ENCODE results near the gene PICALM.
"Not testable (repeated sequence)": the region's sequence is repeated elsewhere in the genome, so short reads cannot be mapped to it uniquely, and the experiment has no call there.

The PICALM gene

DNA sequence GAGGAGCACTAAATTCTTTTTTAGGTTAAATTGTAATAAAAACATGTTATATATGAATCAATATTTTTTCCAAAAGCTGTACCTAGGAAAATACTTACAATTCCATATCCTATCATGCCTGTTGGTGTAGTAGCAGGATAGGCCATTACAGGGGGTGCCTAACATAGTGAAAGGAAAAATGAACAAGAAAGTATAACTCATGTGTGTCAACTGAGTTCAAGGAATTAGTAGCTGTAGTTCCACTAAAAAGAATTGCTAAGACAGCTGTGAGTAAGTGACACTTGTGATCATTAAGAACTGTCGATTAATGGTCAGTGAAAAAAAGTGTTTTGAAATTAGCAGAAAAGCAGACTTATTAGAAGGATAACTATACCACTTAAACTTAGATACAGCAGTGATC, 92.4 kb downstream of the PICALM start:
- DNase-seq, result no peak

DNA sequence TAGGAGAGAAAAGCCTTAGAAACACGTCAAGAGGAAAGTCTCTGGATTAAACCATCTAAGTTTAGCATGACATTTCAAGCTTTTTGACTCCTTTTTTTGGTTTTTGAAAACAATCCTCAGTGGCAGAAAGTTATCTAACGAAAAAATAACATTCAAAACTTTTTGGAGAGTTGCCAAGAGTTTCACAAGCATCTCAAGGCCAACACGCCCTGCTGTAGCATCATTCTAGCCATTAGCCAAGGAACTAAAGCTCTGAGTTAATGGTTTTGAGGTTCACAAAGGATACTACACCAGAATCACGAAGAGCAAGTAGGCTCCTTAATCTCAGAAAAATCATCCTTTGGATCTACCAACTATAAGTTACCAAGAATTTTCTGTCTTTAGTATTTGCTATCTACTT, 94.8 kb downstream of the PICALM start:
- DNase-seq, result no peak

DNA sequence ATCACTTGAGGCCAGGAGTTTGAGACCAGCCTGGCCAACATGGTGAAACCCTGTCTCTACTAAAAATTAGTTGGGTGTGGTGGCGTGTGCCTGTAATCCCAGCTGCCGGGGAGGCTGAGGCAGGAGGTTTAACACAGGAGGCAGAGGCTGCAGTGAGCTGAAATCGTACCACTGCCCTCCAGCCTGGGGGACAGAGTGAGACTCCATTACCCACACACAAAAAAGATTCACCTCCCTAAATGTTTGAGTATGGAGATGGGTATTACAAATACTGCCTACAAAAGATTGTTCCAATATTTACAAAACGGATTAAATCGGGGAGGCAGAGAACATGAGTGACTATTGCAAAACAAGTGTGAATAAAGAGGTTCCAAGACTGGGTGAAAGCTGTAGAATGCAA, 98.3 kb downstream of the PICALM start:
- DNase-seq, result no peak

DNA sequence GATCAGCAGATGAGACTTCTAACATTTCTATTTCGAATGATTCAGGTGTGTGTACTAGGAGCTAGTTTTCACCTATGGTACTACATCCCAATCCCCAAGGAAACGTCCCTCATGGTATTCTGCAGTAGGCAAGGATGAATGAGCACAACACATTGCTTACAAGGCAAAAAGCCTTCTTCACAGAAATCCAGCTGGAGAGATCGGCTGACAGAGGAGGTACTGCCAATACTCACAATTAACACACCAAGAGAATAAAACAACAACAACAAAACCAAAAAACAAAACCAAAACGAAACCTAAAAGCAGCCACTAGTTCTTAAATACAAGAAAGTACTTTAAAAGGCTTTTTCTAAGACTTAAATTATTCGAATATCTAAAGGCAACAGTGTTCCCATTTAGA, 101.4 kb downstream of the PICALM start:
- DNase-seq, result no peak

DNA sequence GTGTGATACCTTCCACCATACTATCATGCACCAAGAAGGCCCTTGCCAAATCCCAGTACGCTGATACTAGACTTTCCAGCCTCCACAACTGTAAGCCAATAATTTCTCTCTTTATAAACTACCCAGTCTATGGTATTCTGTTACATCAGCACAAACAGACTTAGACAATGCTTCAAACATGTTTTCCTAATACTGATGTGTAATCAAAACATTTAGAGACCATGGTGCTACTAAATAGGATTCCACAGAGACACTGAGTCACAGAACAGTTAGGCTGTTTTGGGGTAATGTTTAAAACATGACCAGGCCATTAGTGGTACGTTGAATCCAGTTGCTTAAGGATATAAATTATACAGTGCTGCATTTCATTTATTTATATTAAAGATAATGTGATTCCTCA, 103.7 kb downstream of the PICALM start:
- no peak for DNase-seq

DNA sequence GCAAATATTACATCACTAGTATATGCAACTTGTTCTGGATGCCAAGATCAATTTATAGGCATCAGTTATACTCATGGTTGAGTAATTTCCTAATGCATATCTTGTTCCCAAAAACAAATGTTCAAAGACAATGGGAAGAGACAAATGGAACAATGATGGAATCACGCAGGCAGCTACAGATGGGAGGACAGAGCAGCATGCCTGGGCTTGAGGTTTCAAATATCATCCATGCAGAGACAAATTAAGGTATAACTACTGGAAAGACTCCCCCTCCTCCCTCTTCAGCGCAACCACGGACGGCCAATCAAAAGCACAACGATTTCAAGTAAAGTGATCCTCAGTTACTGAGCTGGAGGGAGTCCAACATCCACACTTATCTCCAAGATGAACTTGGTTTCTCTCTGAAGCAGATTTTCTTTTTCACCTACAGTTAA, 106.9 kb downstream of the PICALM start:
- DNase-seq, result no peak

DNA sequence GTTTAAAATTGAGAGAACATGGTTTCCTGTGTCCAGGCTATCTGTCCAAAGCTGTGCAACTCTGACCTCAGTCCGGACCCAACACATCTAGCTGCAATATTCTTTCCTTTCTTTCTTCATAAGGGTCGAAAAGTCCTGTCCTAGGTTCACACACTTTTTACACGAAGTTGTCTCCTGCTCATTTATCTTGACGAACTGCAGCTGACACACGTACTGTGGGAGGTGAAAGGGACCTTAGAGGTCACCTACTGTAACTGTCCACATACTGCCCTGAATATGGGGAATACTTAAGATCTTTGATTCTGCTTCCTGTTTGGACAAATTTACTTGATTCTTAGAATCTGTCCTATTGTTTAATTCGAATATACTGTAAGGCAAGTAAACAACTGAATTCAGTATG, 107.8 kb downstream of the PICALM start:
- DNase-seq, result no peak

DNA sequence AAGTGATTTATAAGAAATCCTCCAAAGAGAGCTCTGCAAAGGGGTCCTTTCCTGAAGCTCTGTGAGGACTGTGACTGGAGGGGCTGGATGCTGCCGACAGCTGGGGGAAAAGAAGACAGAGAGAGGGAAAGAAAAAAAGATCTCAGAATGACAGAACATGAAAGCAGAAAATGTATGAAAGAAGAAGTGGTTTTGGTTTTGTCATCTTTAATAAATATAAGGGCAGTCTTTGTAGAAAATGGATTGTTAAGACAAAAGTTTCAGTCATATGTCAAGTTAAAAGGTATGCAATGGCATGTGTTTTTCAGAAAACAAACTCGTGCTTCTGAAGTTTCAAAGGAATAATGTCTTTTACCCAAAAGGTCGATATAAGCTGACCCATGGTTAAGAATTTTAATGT, 108.2 kb downstream of the PICALM start:
- DNase-seq, result no peak

DNA sequence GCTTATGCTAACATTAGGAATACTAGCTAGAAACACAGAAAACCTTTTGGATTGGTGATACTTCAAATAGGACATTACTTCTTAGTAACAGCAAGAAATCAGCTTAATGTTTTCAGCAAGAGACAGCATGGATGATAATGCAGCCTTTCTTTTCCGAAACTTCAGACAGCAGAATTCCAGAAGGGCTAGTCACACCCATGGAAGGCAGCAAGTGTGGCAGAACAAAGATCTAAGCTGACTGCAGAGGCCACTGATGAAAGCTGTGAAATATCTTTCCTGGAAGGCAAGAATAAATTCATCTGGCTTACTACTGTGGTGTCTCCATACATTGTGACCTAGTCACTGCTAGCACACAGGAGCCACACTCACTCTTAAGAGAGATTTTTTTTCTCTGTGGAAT, 113.4 kb downstream of the PICALM start:
- no peak for DNase-seq

DNA sequence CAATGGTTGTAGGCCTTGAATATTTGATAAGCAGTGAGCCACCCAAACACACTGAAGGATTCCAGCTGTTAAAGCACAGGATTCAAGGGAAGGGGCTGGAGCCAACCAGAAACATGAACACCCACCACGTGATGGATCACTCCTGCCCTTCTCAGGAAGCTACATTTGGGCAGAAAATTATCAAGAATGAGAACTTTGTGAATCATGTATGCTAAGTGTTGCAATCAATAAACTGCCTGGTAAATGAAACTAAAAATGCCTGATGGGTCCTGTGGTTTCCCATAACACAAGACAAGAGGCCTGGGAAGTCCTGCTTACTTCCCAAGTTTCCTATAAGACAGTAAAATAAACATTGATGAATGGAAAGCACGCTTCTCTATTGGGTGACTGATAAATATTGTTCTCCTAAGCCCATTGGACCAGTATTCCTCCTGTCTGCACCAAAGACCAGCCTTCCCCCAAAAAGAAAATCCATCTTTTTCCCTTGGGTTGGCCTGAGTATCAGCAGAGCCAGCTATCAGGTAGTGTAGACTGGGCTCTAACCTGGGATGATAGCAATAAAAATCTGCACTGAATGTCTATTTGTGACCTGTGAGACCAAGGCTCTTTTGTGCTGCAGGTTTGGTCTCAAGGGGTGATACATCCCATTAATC, 115.3 kb downstream of the PICALM start:
- no peak for DNase-seq

DNA sequence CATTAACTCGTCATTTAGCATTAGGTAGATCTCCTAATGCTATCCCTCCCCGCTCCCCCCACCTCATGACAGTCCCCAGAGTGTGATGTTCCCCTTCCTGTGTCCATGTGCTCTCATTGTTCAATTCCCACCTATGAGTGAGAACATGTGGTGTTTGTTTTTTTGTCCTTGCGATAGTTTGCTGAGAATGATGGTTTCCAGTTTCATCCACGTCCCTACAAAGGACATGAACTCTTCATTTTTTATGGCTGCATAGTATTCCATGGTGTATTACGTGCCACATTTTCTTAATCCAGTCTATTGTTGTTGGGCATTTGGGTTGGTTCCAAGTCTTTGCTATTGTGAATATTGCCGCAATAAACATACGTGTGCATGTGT, 116.8 kb downstream of the PICALM start:
- not testable (repeated sequence) for DNase-seq

DNA sequence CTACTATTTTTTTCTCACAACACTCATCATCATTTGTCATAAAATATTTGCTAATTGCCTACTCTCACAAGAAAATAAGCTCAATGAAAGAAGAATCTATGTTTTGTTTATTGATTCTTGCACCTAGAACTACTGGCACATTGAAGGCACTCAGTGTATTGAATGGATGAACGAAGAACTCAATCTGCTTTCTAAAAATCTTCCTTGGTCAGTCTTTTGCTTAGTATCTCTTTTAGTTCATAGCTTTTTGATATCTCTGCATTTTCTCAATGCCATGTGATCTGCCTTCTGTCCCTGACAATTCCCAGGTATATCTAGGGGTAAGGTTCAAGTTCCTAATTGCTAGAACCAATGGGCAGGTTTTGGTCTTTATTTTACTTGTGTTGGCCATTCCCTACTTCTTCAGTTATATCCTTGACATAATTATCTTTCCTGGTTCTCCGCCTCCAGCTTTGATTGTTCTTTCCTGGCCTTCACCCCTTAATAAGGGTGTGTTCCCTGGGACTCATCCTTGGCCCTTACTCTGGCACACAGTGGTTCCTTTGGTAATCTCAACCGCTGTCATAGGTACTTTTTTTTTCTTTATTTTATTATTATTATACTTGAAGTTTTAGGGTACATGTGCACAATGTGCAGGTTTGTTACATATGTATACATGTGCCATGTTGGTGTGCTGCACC, 117.3 kb downstream of the PICALM start:
- no peak for DNase-seq

DNA sequence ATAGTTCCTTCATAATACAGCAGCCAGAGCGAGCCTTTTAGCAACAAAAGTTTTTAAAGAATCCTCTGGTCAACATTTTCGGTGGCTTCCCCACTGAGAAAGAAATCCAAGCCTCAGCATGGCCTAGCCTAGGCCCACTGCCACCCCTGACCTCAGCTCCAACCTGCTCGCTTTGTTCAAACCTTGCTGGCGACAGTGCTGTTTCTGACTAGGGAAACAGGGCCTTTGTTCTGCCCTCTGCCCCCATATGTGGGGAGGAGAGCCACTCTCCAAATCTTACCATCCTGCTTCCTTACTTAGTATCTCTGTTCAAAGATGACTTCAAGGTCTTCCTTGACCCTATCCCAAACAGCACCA, 117.9 kb downstream of the PICALM start:
- no peak for DNase-seq

DNA sequence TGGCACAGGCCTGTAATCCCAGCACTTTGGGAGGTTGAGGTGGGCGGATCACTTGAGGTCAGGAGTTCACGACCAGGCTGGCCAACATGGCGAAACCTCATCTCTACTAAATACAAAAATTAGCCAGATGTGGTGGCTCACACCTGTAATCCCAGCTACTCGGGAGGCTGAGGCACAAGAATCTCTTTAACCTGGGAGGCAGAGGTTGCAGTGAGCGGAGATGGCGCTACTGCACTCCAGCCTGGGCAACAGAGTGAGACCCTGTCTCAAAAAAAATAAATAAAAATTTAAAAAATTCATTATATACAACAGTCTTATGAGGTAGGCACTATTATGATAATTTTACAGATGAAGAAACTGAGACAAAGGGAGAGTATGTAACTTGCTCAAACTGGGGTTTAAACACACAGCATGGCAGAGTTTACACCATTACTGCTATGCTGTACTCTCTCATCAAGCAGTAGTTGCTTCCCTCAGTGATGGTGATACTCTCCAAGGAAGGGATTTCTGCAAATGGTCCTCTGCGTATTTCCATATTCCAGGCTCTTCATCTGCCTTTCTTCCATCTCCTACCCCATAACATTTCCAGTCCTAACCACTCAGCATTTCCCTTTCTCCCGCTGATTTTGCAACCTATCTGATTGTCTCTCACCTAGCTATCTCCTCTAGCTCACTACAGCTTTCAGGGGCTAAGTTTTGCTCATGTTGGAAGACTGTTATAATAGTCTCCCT, 118.4 kb downstream of the PICALM start:
- DNase-seq, result no peak

DNA sequence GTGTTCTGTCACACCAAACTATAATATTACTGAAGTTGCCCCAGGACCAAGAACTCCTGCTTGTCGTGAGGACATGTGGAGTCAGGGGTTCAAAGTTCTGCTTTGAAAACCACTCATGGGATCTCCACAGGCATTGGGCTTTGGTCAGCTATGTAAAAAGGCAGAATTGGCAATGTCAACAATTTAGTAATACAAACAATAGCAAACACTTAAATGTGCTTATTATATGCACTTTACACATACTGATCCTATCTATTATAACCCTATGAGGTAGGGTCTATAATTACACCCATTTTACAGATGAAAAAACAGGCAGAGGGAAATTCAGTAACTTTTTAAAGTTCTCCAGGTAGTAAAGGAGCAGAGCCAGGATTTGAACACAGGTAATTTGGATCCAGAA, 119.1 kb downstream of the PICALM start:
- no peak for DNase-seq

DNA sequence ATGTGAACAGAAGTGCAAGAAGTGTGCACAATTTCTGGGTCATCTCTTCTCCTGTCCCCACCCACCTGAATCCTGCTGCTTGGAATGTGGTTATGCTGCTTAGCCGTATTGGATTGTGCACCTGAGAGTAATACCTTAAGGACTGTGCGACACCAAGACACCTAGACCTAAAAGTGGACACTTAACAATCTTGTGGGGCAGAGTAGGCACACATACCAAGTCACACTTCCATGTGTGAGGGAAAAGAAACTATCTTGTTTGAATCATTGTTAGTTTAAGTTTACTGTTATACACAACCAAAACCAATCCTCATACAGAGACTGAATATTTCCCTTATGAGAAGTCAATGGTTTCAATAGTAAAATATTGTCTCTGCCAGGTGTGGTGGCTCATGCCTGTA, 120.0 kb downstream of the PICALM start:
- no peak for DNase-seq

DNA sequence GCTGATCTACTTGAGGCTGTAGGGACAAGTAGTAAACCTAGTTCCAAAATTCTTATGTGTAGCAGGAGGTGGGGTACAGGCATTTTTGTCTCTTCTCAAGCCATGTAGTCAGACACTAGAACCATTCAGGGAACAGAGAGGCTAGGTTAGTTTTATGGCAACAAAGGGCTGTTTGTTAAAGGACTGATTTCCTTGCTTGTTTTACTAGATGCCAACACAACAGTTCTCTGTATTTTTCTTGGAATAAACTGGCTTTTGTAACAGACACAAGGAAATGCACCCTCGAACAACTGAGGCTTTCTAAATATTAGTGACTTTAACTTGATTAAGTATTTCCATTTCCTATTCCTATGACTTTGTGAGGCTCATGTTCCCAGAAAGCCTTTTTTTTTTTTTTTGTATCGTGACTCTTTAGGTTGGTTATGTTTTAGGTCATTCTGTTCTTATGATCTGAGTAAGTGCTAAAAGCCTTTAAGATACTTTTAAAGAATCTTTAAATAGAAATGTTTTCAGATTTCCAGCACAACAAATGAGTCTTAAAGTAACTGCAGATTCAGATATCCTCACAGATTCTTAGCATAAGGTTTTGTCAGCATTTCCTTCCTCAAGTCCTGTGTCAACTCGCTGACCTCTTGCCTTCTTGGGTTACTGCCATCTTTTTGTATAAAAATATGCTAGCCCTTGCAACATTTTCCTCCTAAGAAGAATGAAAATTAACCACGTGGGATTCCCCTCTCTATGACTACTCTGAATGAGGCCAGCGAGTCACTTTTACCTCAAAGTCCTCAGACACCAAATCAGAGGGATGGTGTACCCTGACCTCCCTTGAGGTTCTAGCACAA, 121.2 kb downstream of the PICALM start:
- DNase-seq, result no peak

DNA sequence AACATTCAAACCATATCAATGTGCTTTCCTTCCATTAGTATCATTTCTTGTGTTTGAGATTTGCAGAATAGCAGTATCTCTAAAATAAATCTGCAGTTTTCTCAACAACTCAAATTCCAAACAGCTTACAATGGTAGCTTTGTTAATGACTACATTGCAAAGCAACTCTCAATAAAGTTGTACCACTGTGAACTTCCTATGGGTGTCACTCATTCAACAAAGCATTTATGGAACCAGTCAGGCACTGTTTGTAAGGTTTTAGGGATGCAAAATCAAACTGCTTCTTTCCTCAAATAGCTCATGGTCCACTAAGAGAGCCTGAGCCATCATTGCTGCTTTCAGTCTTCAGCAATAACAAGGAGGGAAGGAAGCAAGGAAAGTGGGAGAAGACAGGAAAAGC, 122.7 kb downstream of the PICALM start:
- DNase-seq, result no peak

DNA sequence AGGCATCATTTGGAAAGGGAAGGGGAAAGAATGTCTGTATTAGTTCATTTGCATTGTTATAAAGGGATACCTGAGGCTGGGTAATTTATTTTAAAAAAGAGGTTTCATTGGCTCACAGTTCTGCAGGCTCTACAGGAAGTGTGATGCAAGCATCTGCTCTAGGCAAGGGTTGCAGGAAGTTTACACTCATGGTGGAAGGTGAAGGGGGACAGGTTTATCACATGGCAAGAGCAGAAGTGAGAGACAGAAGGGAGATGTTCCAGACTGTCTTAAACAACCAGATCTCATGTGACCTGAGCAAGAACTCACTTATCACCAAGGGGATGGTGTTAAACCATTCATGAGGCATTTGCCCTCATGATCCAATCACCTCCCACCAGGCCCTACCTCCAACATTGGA, 123.1 kb downstream of the PICALM start:
- DNase-seq, result no peak

DNA sequence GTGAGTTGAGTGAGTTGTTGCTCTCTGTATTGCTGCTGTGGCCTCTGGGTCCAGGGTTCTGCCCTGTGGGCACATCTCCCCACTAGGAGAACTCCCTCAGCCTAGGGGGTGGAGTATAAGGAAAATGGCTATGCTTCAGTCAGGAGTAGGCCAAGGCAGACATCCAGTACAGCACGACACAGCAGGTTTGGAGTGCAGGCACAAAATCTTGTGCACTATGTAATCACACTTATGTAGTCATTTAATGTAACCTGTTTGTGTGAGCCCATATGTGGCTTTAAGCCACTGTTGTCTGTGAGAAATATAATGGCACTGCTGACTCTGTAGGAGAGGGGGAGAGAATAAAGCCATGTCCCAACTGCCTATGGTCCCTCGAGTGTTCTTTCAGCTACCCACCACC, 123.6 kb downstream of the PICALM start:
- DNase-seq, result no peak

DNA sequence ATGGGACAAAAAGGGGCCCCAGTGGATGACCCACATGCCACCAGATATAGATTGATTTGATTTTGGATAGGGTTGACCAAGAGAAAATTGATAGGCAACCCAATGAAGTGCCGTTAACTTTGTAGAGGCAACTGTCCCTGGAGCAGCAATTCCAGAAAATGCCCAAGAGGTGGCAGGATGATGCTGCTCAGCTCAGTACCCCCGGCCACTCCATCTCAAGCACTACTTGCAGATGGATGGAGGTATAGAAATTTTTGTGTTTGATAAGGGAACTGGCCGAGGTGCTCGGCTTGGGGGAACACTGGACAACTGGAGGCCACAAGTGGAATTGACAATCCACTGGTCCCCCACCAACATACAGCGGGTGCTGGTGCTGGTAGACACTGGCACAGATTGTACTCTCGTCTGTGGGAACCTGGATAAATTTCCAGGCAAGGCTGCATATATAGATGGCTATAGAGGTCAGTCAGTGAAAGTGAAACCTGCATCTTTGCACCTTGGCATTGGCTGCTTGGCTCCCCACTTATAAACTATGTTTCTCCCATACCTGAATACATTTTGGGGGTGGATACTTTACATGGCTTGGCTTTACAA, 127.4 kb downstream of the PICALM start:
- DNase-seq, result no peak

DNA sequence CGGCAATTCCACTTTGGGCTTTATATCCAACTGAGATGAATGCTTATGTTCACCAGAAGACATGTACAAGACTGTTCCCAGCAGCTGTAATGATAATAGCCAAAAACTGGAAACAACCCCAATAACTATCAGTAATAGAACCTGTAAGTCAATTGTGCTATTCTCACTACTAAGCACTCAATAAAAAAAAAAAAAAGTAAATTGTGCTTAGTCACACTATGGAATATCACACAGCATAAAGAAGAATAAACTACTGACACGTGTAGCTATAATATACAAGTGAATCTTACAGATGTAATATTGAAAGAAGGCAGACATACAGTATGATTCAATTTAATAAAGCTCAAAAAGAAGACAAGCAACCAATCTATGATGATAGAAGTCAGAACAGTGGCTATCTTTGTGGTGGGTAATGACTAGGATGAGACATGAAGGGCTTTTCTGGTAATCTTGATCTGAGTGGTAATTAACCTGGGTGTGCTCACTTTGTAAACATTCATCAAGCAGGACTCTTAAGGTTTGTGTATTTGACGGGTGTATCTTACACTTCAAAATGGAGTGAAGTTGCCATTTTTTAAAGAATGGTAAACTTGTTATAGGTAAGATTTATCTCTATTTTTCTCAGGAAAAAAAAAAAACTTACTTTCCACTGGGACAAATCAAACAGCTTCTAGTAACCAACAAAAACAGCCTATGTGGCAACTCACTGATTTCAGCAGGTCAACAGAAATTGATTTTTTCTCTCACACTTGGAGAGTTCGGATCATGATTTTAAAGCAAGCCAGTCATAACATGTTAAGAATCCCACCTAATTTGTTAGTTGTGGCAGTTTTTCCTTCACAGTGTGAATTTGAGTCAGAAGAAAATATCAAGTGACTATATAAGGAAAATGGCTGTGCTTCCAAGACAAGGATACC, 129.5 kb downstream of the PICALM start:
- no peak for DNase-seq
